Activated CD8-positive, alpha-beta memory T cell treated with anti-CD3 and anti-CD28 coated beads for 36 hours (primary cell): ENCODE results near the gene CFAP61. TPM values are rescaled to one million over a fixed set of nuclear protein-coding genes. Genes with fewer than 3 reads are reported as not detected.
"Not testable (repeated sequence)": the region's sequence is repeated elsewhere in the genome, so short reads cannot be mapped to it uniquely, and the experiment has no call there.

ENCODE experiments used
- CTCF ChIA-PET: fragments of 350-600 bp; sonication (Branson Sonifier 250); formaldehyde crosslinking; loops from one replicate; lab custom pipeline; 2021; ENCODE audit warnings: antibody characterized with exemption; lab: Charles Lee
- POLR2A ChIA-PET: fragments of 350-600 bp; sonication (Branson Sonifier 250); formaldehyde crosslinking; loops from one replicate; lab custom pipeline; 2021; ENCODE audit warnings: antibody characterized with exemption; lab: Charles Lee
- total RNA-seq, 2 experiments: library from RNA; stranded (reverse); gene quantifications; one replicate each; pipeline ENCODE4 v1.2.3, GENCODE V29; 2021

Gene CFAP61
- total RNA-seq, 2 experiments from 2014 or later: 0.36 TPM; not detected in 1

GRCh38 chr20:20244384-20244783 lies 192.1 kb downstream of the CFAP61 start:
- CTCF ChIA-PET, POLR2A ChIA-PET: not testable (repeated sequence)

- ChIA-PET POLR2A (no interaction called here), CTCF (no interaction called here)
These were observed 194.8 kb downstream of the CFAP61 start for GRCh38 chr20:20246996-20247633.

GRCh38 chr20:20248620-20249200 lies 196.4 kb downstream of the CFAP61 start:
- ChIA-PET CTCF (no interaction called here), POLR2A (no interaction called here)

- POLR2A ChIA-PET: no interaction called here
- CTCF ChIA-PET: no interaction called here
These were observed 199.0 kb downstream of the CFAP61 start for GRCh38 chr20:20251317-20251716.

- POLR2A ChIA-PET: no interaction called here
These were observed 199.5 kb downstream of the CFAP61 start for GRCh38 chr20:20251836-20252235.

GRCh38 chr20:20253039-20253743 lies 200.9 kb downstream of the CFAP61 start:
- ChIA-PET POLR2A (no interaction called here), CTCF (no interaction called here)

More at GRCh38 chr20:20251836-20252235, 199.5 kb downstream of the CFAP61 start:
- CTCF ChIA-PET: no interaction called here

GRCh38 chr20:20253744-20254330 lies 201.5 kb downstream of the CFAP61 start:
- POLR2A ChIA-PET: no interaction called here
- CTCF ChIA-PET: interaction anchor here (1.4 kb wide), 1 partner anchor 17 kb away, joined by 3 read pairs; no protein-coding TSS in a partner anchor

- CTCF ChIA-PET: interaction anchor here (1.4 kb wide), 1 partner anchor 18 kb away, joined by 3 read pairs; no protein-coding TSS in a partner anchor
- POLR2A ChIA-PET: no interaction called here
These were observed 202.8 kb downstream of the CFAP61 start for GRCh38 chr20:20255099-20255498.

- ChIA-PET CTCF (no interaction called here), POLR2A (no interaction called here)
These were observed 207.2 kb downstream of the CFAP61 start for GRCh38 chr20:20259533-20259932.

- CTCF ChIA-PET: no interaction called here
These were observed 208.8 kb downstream of the CFAP61 start for GRCh38 chr20:20261159-20261558.

GRCh38 chr20:20265210-20265609 lies 212.9 kb downstream of the CFAP61 start:
- ChIA-PET CTCF (no interaction called here), POLR2A (no interaction called here)

More at GRCh38 chr20:20261159-20261558, 208.8 kb downstream of the CFAP61 start:
- POLR2A ChIA-PET: no interaction called here

GRCh38 chr20:20266552-20266951 lies 214.2 kb downstream of the CFAP61 start:
- ChIA-PET CTCF (no interaction called here), POLR2A (no interaction called here)

- ChIA-PET POLR2A (no interaction called here), CTCF (no interaction called here)
These were observed 215.5 kb downstream of the CFAP61 start for GRCh38 chr20:20267685-20268370.

- CTCF ChIA-PET: no interaction called here
- POLR2A ChIA-PET: no interaction called here
These were observed 218.9 kb downstream of the CFAP61 start for GRCh38 chr20:20271271-20271670.

GRCh38 chr20:20272686-20273085 lies 220.4 kb downstream of the CFAP61 start:
- CTCF ChIA-PET: no interaction called here
- POLR2A ChIA-PET: no interaction called here

GRCh38 chr20:20273286-20273685 lies 221.0 kb downstream of the CFAP61 start:
- ChIA-PET POLR2A (no interaction called here), CTCF (no interaction called here)

- ChIA-PET CTCF (no interaction called here), POLR2A (no interaction called here)
These were observed 222.5 kb downstream of the CFAP61 start for GRCh38 chr20:20274821-20275220.

GRCh38 chr20:20275636-20276035 lies 223.3 kb downstream of the CFAP61 start:
- CTCF ChIA-PET: no interaction called here
- POLR2A ChIA-PET: no interaction called here

GRCh38 chr20:20276811-20277530 lies 224.6 kb downstream of the CFAP61 start:
- POLR2A ChIA-PET: no interaction called here
- CTCF ChIA-PET: no interaction called here
